Fibroblast of lung (primary cell): ENCODE results near the gene SLC66A3. TPM values are rescaled to one million over a fixed set of nuclear protein-coding genes. Genes with fewer than 3 reads are reported as not detected.

Experiments used
- DNase-seq, 2 donors: peaks; one replicate each; pipeline versions ENCODE4 v3.0.0 to v3.0.0-alpha.2; 2010; ENCODE audit warnings: low read depth in 2 of 2
- H2AFZ ChIP-seq: 2 replicates; pipeline ENCODE4 v1.5.1; 2012; ENCODE audit warnings: low read length, control low read depth, inconsistent platforms
- H3K27ac ChIP-seq: 2 replicates; pipeline ENCODE4 v1.5.1; 2011; ENCODE audit warnings: low read length, control low read depth; ENCODE audit not compliant: insufficient read depth
- H3K27me3 ChIP-seq: 2 replicates; pipeline ENCODE4 v1.5.1; 2011; ENCODE audit warnings: mild to moderate bottlenecking, low read length; ENCODE audit not compliant: control insufficient read depth, insufficient read depth
- H3K36me3 ChIP-seq: 2 replicates; pipeline ENCODE4 v1.5.1; 2011; ENCODE audit warnings: low read length; ENCODE audit not compliant: control insufficient read depth, insufficient read depth
- H3K4me1 ChIP-seq: 2 replicates; pipeline ENCODE4 v1.5.1; 2011; ENCODE audit warnings: low read length; ENCODE audit not compliant: control insufficient read depth, insufficient read depth; ENCODE audit errors: extremely low read depth
- H3K4me2 ChIP-seq: 2 replicates; pipeline ENCODE4 v1.5.1; 2011; ENCODE audit warnings: low read length, control low read depth; ENCODE audit not compliant: insufficient read depth; ENCODE audit errors: extremely low read depth
- H3K4me3 ChIP-seq, 4 experiments: fragments of 200-600 bp in 1 of 4; sonication (generic) in 1 of 4; replicated peaks in 1 of 4; 2 replicates each; pipeline ENCODE4 v1.5.1; 2011 to 2016; ENCODE audit warnings: low read length in 4 of 4, low read depth in 3 of 4, mild to moderate bottlenecking in 3 of 4, control low read depth in 2 of 4, inconsistent platforms in 1 of 4, mixed read lengths in 1 of 4; ENCODE audit not compliant: insufficient read depth in 1 of 4; ENCODE audit errors: control extremely low read depth in 1 of 4
- H3K79me2 ChIP-seq: 2 replicates; pipeline ENCODE4 v1.5.1; 2012; ENCODE audit warnings: mild to moderate bottlenecking, low read length, inconsistent platforms; ENCODE audit not compliant: control insufficient read depth, insufficient read depth
- H3K9ac ChIP-seq: 2 replicates; pipeline ENCODE4 v1.5.1; 2011; ENCODE audit warnings: mild to moderate bottlenecking, low read length, control low read depth; ENCODE audit not compliant: insufficient read depth
- H3K9me3 ChIP-seq: 2 replicates; pipeline ENCODE4 v1.5.1; 2012; ENCODE audit warnings: low read depth, low read length; ENCODE audit not compliant: control insufficient read depth, insufficient read depth
- H4K20me1 ChIP-seq: 2 replicates; pipeline ENCODE4 v1.5.1; 2011; ENCODE audit warnings: low read length; ENCODE audit not compliant: control insufficient read depth, insufficient read depth; ENCODE audit errors: extremely low read depth
- EZH2 ChIP-seq: IDR thresholded peaks from 2 replicates; pipeline ENCODE4 v1.5.1; 2012; ENCODE audit warnings: low read length, control low read depth, mild to moderate bottlenecking; ENCODE audit errors: missing control alignments
- polyA plus RNA-seq, 2 donors: library from polyadenylated mRNA; depleted of rRNA in 1 of 2; stranded (reverse) in 1 of 2; unstranded in 1 of 2; fragments of >200 nt; gene quantifications; 2 replicates each; pipeline ENCODE4 v1.2.1, GENCODE V29; 2011 to 2012; ENCODE audit warnings: missing spikeins in 1 of 2
- total RNA-seq: library from RNA; depleted of rRNA; stranded (reverse); fragments of >200 nt; gene quantifications from 2 replicates; pipeline ENCODE4 v1.2.1, GENCODE V29; 2014
- TF ChIP-seq, protein P1 (sequence below), 2 donors: IDR thresholded peaks in 1 of 2; conservative IDR thresholded peaks in 1 of 2; 1 replicate in 1 of 2; 2 replicates in 1 of 2; pipeline ENCODE4 v1.5.1; 2011 to 2012; ENCODE audit warnings: low read length in 2 of 2, control low read depth in 1 of 2, inconsistent platforms in 1 of 2, low read depth in 1 of 2, mild to moderate bottlenecking in 1 of 2

SLC66A3 gene
- total and polyA plus RNA-seq, 2 donors (not counting 1 experiment from before 2014, with no cell fraction given), result 31.7 to 39.8 TPM

GRCh38 chr2:11121823-11122155 is 33.5 kb upstream of the SLC66A3 start:
- TF ChIP-seq EZH2, result no peak
- TF ChIP-seq, protein P1, sequence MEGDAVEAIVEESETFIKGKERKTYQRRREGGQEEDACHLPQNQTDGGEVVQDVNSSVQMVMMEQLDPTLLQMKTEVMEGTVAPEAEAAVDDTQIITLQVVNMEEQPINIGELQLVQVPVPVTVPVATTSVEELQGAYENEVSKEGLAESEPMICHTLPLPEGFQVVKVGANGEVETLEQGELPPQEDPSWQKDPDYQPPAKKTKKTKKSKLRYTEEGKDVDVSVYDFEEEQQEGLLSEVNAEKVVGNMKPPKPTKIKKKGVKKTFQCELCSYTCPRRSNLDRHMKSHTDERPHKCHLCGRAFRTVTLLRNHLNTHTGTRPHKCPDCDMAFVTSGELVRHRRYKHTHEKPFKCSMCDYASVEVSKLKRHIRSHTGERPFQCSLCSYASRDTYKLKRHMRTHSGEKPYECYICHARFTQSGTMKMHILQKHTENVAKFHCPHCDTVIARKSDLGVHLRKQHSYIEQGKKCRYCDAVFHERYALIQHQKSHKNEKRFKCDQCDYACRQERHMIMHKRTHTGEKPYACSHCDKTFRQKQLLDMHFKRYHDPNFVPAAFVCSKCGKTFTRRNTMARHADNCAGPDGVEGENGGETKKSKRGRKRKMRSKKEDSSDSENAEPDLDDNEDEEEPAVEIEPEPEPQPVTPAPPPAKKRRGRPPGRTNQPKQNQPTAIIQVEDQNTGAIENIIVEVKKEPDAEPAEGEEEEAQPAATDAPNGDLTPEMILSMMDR (conservative IDR thresholded peaks at IDR 0.05 in 1 of 2, IDR thresholded peaks at IDR 0.05 in 1 of 2; ENCODE audit: low read depth in 1 of 2, low read length in 2 of 2), result no peak
- no peaks in the 10 kb centered on the region for H3K27me3 ChIP-seq
- no peaks in the 10 kb centered on the region for H4K20me1 ChIP-seq
- H3K27ac ChIP-seq, result no peak overlapping the region
- H2AFZ ChIP-seq, result no peak overlapping the region
- no peak overlapping the region for H3K4me2 ChIP-seq
- no peaks in the 10 kb centered on the region for H3K79me2 ChIP-seq
- H3K4me1 ChIP-seq, result no peaks in the 10 kb centered on the region
- H3K36me3 ChIP-seq, result no peaks in the 10 kb centered on the region
- H3K4me3 ChIP-seq, result no peak overlapping the region
- H3K9me3 ChIP-seq, result no peaks in the 10 kb centered on the region
- H3K9ac ChIP-seq, result no peak overlapping the region
- DNase-seq, result no peak

- peak; percentile 6 to 9 for DNase-seq
- no peaks in the 10 kb centered on the region for H3K27me3 ChIP-seq
Observed at GRCh38 chr2:11122380-11122779, 32.9 kb upstream of the SLC66A3 start.

GRCh38 chr2:11123001-11123809 is 32.1 kb upstream of the SLC66A3 start:
- Histone ChIP-seq H4K20me1 (no peaks in the 10 kb centered on the region), H2AFZ (no peak overlapping the region), H3K9ac (no peak overlapping the region), H3K9me3 (no peaks in the 10 kb centered on the region), H3K36me3 (no peaks in the 10 kb centered on the region), H3K4me2 (no peak overlapping the region), H3K4me1 (peaks cover under 1% of the 10 kb centered on the region), H3K27me3 (no peaks in the 10 kb centered on the region), H3K27ac (no peak overlapping the region), H3K4me3 (no peak overlapping the region), H3K79me2 (no peaks in the 10 kb centered on the region)
- no peak for DNase-seq
- TF ChIP-seq, protein P1 (conservative IDR thresholded peaks at IDR 0.05 in 1 of 2, IDR thresholded peaks at IDR 0.05 in 1 of 2; ENCODE audit: low read depth in 1 of 2, low read length in 2 of 2), result no peak
- no peak for TF ChIP-seq EZH2

More at GRCh38 chr2:11122380-11122779, 32.9 kb upstream of the SLC66A3 start:
- no peak overlapping the region for H3K4me2 ChIP-seq
- H3K27ac ChIP-seq, result no peak overlapping the region
- no peaks in the 10 kb centered on the region for H3K36me3 ChIP-seq
- no peak for TF ChIP-seq EZH2
- TF ChIP-seq, protein P1 (conservative IDR thresholded peaks at IDR 0.05 in 1 of 2, IDR thresholded peaks at IDR 0.05 in 1 of 2; ENCODE audit: low read depth in 1 of 2, low read length in 2 of 2), result no peak
- H3K4me3 ChIP-seq, result no peak overlapping the region
- H3K9me3 ChIP-seq, result no peaks in the 10 kb centered on the region
- H2AFZ ChIP-seq, result no peak overlapping the region
- H3K9ac ChIP-seq, result no peak overlapping the region
- H3K4me1 ChIP-seq, result no peaks in the 10 kb centered on the region
- no peaks in the 10 kb centered on the region for H3K79me2 ChIP-seq
- H4K20me1 ChIP-seq, result no peaks in the 10 kb centered on the region
